AG09319 (cell line): Measurements from ENCODE around the gene AK9.

ENCODE experiments used
- DNase-seq: peaks from one replicate; pipeline ENCODE4 v3.0.0-alpha.2; 2010; ENCODE audit warnings: low read depth; ENCODE audit errors: extremely low read depth
- CTCF ChIP-seq: IDR thresholded peaks from 2 replicates; pipeline ENCODE4 v1.5.1; 2011; ENCODE audit warnings: low read depth, mild to moderate bottlenecking, inconsistent platforms, low read length, moderate library complexity

AK9 gene

GRCh38 chr6:109452181-109452580, 238.8 kb downstream of the AK9 start:
- TF ChIP-seq CTCF = no peak
- DNase-seq = no peak

- no peak for TF ChIP-seq CTCF
- no peak for DNase-seq
These were observed 239.6 kb downstream of the AK9 start for GRCh38 chr6:109451376-109451775.

GRCh38 chr6:109450801-109451200, 240.2 kb downstream of the AK9 start:
- DNase-seq = no peak
- no peak for TF ChIP-seq CTCF

DNA sequence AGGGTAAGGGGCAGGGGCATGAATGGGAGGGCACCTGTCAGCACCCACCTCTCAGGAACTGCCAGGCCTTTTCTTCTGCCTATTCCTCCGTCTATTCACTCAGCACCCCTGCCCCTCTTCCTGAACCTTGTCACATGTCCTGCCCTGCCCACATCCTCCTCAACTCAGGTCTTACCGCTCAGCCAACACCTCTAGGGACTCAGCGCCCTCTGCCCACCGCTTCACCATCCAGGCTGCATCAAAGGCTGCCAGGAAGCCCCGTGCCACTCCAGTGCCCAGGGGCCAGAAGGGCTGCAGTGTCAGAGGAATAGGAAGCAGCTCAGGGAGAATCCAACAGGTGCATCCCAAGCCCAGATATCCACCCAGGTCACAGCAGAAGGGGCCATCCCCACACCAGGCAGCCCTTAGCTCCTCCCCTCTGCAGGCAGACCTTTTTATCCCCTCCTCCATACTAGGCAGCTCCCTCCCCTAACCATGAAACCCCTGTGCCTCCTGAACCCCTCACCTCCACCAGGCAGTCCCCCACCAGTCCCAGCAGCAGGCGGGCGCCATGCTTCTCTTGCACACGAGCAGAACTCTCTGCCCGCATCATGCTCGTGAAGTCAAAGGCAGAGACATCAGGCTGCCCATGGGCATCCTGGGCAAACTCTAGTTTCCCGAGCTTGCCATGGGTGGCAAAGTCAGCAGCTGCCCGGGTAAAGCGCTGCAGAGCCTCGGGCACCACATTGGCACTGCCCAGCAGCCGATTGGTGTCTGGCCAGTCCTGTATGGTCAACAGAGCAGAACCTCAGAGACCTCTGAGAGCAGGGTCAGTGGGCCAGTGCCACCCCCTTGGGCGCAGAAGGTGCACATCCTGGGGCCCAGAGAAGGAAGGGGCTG, 241.0 kb downstream of the AK9 start:
- no peak for DNase-seq
- no peak for TF ChIP-seq CTCF

DNA sequence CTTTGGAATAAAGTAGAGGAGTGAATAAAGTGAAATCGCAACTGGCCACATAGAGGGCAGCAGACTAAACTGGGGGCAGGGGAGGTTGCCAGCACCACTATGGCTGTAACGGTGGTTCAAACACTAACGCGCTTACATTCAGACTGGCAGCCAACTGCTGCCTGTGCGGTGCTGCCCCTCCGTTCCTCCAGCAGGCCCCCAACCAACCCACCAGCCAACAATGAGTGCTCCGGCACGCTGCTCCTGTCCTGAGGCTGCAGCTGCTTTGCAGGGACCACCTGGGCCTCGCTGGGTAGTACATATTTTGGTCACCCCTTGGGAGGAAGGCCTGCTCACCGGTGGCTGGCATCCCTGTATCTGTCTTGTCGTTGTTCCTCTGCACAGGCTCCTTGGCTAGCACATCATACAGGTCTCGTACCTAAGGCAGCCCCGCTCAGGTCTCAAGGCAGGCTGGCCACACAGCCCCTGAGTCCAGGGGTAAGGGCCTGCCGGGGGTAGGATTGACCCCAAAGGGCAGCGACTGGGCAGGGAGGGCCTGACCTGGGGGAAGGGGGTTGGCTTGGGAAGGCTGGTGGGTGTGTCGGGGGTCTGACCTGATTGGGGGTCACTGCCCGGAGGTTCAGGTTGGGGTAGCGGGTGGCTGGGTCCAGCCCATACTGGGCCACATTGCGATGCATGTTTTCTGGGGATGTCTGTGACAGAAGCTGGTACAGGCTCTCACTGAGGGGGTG, 241.8 kb downstream of the AK9 start:
- TF ChIP-seq CTCF = no peak
- DNase-seq = no peak

GRCh38 chr6:109448615-109449014, 242.4 kb downstream of the AK9 start:
- no peak for TF ChIP-seq CTCF
- no peak for DNase-seq
